GM12891 (cell line): Measurements from ENCODE around the gene R3HDML.

Source experiments
- POLR2A ChIP-seq: IDR thresholded peaks from 2 replicates; pipeline ENCODE4 v1.6.1; 2011; ENCODE audit warnings: low read depth, low read length, control low read depth
- POLR2AphosphoS5 ChIP-seq: IDR thresholded peaks from 2 replicates; pipeline ENCODE4 v1.6.1; 2011; ENCODE audit warnings: low read depth, low read length, control low read depth
- TAF1 ChIP-seq: IDR thresholded peaks from 2 replicates; pipeline ENCODE4 v1.6.1; 2011; ENCODE audit warnings: low read depth, low read length, control low read depth

GRCh38 chr20:44326391-44327159 lies 10.3 kb upstream of the R3HDML start:
- TF ChIP-seq POLR2A (no peak), POLR2AphosphoS5 (no peak), TAF1 (no peak)
